Hindlimb muscle (tissue), 1 donor: ENCODE data around the gene AHRR. TPM values are rescaled to one million over a fixed set of nuclear protein-coding genes. Genes with fewer than 3 reads are reported as not detected.

Experiments
- DNase-seq: peaks from one replicate; pipeline ENCODE4 v3.0.0-alpha.2; 2013
- polyA plus RNA-seq: library from polyadenylated mRNA; unstranded; fragments of 120-200 nt; gene quantifications from one replicate; pipeline ENCODE4 v1.2.1, GENCODE V29; 2013; ENCODE audit not compliant: insufficient read length

AHRR gene
- polyA plus RNA-seq, 1 donor: 2.3 TPM

DNA sequence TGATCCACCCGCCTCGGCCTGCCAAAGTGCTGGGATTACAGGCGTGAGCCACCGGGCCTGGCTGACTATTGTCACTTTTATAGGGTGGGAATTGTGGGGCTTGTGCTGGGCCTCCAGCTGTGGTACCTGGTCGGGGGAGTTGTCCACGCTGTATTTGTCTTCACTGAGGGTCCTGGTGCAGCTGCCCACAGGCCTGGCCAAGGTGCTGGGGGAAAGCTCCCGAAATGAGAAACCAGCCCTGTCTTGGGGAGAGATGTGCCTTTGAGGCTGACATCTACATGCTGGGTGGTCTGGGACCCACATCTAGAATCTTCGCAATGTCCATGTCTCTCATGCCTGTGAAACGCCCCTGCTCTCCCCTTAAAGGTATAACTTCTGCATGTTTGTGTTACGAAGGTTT lies 124.1 kb downstream of the AHRR start:
- no peak for DNase-seq

DNA sequence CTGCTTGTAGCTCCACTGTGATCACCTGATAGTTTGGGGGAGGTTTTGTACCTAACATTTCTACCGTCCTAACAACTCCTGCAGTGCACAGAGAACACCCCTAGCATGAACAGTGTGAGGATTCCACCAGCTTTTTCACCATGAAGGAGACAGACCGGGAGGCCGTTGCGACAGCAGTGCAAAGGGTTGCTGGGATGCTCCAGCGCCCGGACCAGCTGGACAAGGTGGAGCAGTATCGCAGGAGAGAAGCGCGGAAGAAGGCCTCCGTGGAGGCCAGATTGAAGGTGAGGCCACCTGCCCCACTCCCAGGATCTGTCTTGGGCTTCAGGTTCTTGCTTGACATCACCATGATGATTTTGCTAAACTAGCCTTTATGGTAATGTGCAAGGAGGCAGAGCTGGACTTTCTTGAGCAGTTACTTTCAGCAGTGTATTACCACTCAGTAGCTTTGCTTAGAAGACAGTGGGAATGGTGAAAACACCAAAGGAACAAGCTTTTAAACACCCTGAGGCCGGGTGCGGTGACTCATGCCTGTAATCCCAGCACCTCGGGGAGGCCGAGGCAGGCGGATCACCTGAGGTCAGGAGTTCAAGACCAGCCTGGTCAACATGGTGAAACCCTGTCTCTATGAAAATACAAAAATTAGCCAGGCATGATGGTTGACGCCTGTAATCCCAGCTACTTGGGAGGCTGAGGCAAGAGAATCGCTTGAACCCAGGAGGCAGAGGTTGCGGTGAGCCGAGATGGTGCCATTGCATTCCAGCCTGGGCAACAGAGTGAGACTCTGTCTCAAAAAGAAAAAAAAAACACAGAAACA lies 124.8 kb downstream of the AHRR start:
- DNase-seq: no peak

GRCh38 chr5:446883-447263 lies 125.4 kb downstream of the AHRR start:
- DNase-seq: no peak

- no peak for DNase-seq
Measured at GRCh38 chr5:447501-447900, 126.0 kb downstream of the AHRR start.

- DNase-seq: no peak
Measured at GRCh38 chr5:448061-448765, 126.7 kb downstream of the AHRR start.

GRCh38 chr5:448766-449090 lies 127.2 kb downstream of the AHRR start:
- no peak for DNase-seq

DNA sequence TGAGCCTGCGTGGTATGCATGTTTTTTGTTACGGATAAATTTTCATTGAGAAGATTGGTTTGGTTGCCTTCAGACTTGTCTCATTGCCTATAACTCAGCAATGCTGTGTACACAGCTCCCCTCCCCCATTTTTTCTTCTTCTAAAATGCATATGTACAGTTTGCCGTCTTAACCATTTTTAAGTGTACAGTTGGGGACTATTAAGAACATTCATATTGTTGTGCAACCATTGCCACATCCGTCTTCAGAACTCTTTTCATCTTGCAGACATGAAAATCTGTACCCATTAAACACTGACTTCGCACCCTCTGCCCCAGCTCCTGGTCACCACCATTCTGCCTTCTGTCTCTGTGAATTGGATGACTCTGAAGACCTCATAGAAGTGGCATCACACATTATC lies 127.6 kb downstream of the AHRR start:
- DNase-seq: no peak

DNA sequence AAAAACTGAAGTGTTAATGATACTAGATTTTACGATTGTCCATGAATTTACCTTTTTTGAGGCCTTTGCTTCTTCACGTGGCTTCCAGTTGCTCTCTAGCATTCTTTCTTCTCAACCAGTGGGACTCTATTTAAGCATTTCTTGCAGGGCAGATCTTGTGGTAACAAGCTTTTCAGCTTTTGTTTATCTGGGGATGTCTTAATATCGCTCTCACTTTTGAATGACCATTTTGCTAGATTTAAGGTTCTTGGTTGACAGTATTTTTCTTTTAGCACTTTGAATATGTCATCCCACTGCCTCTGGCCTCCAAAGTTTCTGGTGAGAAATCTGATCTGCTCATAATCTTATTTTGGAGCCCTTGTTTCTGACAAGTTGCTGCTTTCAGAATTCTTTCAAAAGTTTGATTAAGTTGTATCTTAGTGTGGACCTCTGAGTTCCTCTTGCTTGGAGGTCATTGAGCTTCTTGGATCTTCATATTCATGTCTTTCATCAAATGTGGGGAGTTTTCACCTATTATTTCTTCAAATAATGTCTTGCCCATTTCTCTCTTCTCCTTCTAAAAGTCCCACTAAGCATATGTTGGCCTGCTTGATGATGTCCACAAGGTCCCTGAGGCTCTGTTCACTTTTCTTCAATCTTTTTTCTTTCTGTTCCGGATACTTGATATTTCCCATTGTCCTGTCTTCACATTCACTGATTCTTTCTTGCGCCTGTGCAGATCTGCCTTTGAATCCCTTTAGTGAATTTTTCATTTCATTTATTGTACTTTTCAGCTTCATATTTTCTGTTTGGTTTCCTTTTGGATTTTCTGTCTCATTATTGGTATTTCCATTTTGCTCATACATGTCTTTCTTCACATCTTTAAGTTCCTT lies 130.3 kb downstream of the AHRR start:
- DNase-seq: no peak

GRCh38 chr5:452978-453710 lies 131.6 kb downstream of the AHRR start:
- no peak for DNase-seq

GRCh38 chr5:453725-454481 lies 132.4 kb downstream of the AHRR start:
- DNase-seq: no peak

GRCh38 chr5:454936-455335 lies 133.4 kb downstream of the AHRR start:
- no peak for DNase-seq

GRCh38 chr5:455806-456205 lies 134.3 kb downstream of the AHRR start:
- DNase-seq: no peak

- no peak for DNase-seq
Measured at GRCh38 chr5:456351-457194, 135.1 kb downstream of the AHRR start.

GRCh38 chr5:457195-457961 lies 135.9 kb downstream of the AHRR start:
- DNase-seq: no peak

GRCh38 chr5:458547-459353 lies 137.2 kb downstream of the AHRR start:
- DNase-seq: no peak

- DNase-seq: no peak
Measured at GRCh38 chr5:459562-460272, 138.2 kb downstream of the AHRR start.

GRCh38 chr5:460273-460625 lies 138.7 kb downstream of the AHRR start:
- no peak for DNase-seq

DNA sequence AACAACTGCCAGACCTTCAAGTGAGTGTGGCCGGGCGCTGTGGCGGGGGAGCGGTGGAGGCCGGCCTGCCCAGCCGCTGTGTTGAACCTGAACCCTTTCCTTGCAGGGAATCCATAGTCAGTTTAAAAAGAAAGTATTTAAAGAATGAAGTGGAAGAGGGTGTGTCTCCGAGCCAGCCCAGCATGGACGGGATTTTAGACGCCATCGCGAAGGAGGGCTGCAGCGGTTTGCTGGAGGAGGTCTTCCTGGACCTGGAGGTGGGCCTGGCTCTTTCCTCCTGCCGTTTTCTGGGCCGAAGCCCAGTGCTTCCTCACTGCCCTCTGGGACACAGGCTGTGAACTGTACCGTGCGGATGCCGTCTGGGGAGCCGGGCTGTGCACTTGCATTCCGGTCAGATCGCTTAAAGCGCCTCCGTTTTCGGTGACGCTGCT lies 140.6 kb downstream of the AHRR start:
- DNase-seq: no peak

- DNase-seq: no peak
Measured at GRCh38 chr5:463301-463700, 141.8 kb downstream of the AHRR start.
